GM23338 (cell line): ENCODE results near the gene ANAPC7. TPM values are rescaled to one million over a fixed set of nuclear protein-coding genes. Genes with fewer than 3 reads are reported as not detected.

Experiments
- ATAC-seq: fragments of 200-7000 bp; cut with Tn5 transposase; 3 replicates; pipeline ENCODE4 v1.9.1; 2020
- DNase-seq: peaks from one replicate; pipeline ENCODE4 v3.0.0-alpha.2; 2015; ENCODE audit warnings: low spot score
- H2AFZ ChIP-seq: fragments of 200-600 bp; sonication (generic); 2 replicates; pipeline ENCODE4 v1.8.0; 2016; ENCODE audit warnings: antibody characterized with exemption, mild to moderate bottlenecking, moderate library complexity
- H3F3A ChIP-seq: fragments of 200-600 bp; sonication (generic); replicated peaks from 2 replicates; pipeline ENCODE4 v1.8.0; 2017; ENCODE audit warnings: antibody characterized with exemption, mixed run types, low read depth
- H3K27ac ChIP-seq: fragments of 200-600 bp; sonication (generic); 2 replicates; pipeline ENCODE4 v1.6.1; 2016; ENCODE audit warnings: low read depth
- H3K27me3 ChIP-seq: fragments of 200-600 bp; sonication (generic); 2 replicates; pipeline ENCODE4 v1.8.0; 2016; ENCODE audit warnings: mild to moderate bottlenecking, mixed run types, moderate library complexity; ENCODE audit not compliant: insufficient read depth
- H3K36me3 ChIP-seq: fragments of 200-600 bp; sonication (generic); 2 replicates; pipeline ENCODE4 v1.8.0; 2016; ENCODE audit warnings: mild to moderate bottlenecking; ENCODE audit not compliant: insufficient read depth
- H3K4me1 ChIP-seq: fragments of 200-600 bp; sonication (generic); 2 replicates; pipeline ENCODE4 v1.8.0; 2016; ENCODE audit warnings: mild to moderate bottlenecking, moderate library complexity; ENCODE audit not compliant: insufficient read depth
- H3K4me2 ChIP-seq: fragments of 200-600 bp; sonication (generic); 2 replicates; pipeline ENCODE4 v1.7.1; 2017; ENCODE audit warnings: mixed run types
- H3K4me3 ChIP-seq: fragments of 200-600 bp; sonication (generic); 2 replicates; pipeline ENCODE4 v1.6.1; 2016; ENCODE audit warnings: mixed run types
- H3K79me2 ChIP-seq: fragments of 200-600 bp; sonication (generic); replicated peaks from 2 replicates; pipeline ENCODE4 v1.8.0; 2017; ENCODE audit warnings: mild to moderate bottlenecking; ENCODE audit not compliant: insufficient read depth
- H3K9me2 ChIP-seq: fragments of 200-600 bp; sonication (generic); 2 replicates; pipeline ENCODE4 v1.8.0; 2017; ENCODE audit not compliant: insufficient read depth
- H4K20me1 ChIP-seq: fragments of 200-600 bp; sonication (generic); replicated peaks from 2 replicates; pipeline ENCODE4 v1.8.0; 2017; ENCODE audit warnings: mild to moderate bottlenecking; ENCODE audit not compliant: insufficient read depth
- H3K27ac Mint-ChIP-seq: 2 replicates; pipeline ENCODE4 v1.8.0; 2020; ENCODE audit warnings: inconsistent platforms, mild to moderate bottlenecking, moderate library complexity, mixed read lengths
- H3K27me3 Mint-ChIP-seq: 3 replicates; pipeline ENCODE4 v1.8.0; 2022; ENCODE audit warnings: low read depth, mild to moderate bottlenecking, moderate library complexity, mixed read lengths, inconsistent platforms; ENCODE audit not compliant: insufficient read depth, poor library complexity
- H3K36me3 Mint-ChIP-seq: 3 replicates; pipeline ENCODE4 v1.8.0; 2021; ENCODE audit warnings: low read depth, mild to moderate bottlenecking, inconsistent platforms, moderate library complexity, mixed read lengths
- H3K4me1 Mint-ChIP-seq: 3 replicates; pipeline ENCODE4 v1.8.0; 2020; ENCODE audit warnings: mild to moderate bottlenecking, inconsistent platforms, mixed read lengths
- H3K4me3 Mint-ChIP-seq: 3 replicates; pipeline ENCODE4 v1.8.0; 2021; ENCODE audit warnings: moderate library complexity, mild to moderate bottlenecking, inconsistent platforms, mixed read lengths
- H3K9me3 Mint-ChIP-seq: 3 replicates; pipeline ENCODE4 v1.8.0; 2020; ENCODE audit warnings: moderate library complexity, mild to moderate bottlenecking, inconsistent platforms, mixed read lengths
- CTCF ChIP-seq, 2 experiments: fragments of 200-600 bp in 1 of 2; sonication (generic) in 1 of 2; conservative IDR thresholded peaks; 2 replicates each; pipeline versions ENCODE4 v1.5.1 to v1.6.1; 2016 to 2017; ENCODE audit warnings: antibody characterized with exemption in 2 of 2, low read depth in 2 of 2, mild to moderate bottlenecking in 2 of 2, moderate library complexity in 1 of 2
- EZH2 ChIP-seq: fragments of 200-600 bp; sonication (generic); IDR thresholded peaks from one replicate; pipeline ENCODE4 v1.8.0; 2017; ENCODE audit warnings: antibody characterized with exemption, mild to moderate bottlenecking, low read depth; ENCODE audit not compliant: unreplicated experiment
- JUNB ChIP-seq: IDR thresholded peaks from one replicate; pipeline ENCODE4 v1.6.1; 2016; ENCODE audit warnings: antibody characterized with exemption; ENCODE audit not compliant: unreplicated experiment
- NANOG ChIP-seq: IDR thresholded peaks from 2 replicates; pipeline ENCODE4 v1.6.1; 2016; ENCODE audit warnings: antibody characterized with exemption, borderline replicate concordance
- REST ChIP-seq: IDR thresholded peaks from one replicate; pipeline ENCODE4 v1.6.1; 2018; ENCODE audit warnings: antibody characterized with exemption; ENCODE audit not compliant: unreplicated experiment
- STAT1 ChIP-seq: IDR thresholded peaks from one replicate; pipeline ENCODE4 v1.6.1; 2016; ENCODE audit warnings: antibody characterized with exemption; ENCODE audit not compliant: unreplicated experiment
- ZNF114 ChIP-seq: fragments of 250-450 bp; sonication (Bioruptor Pico); IDR thresholded peaks from 2 replicates; pipeline ENCODE4 v1.5.0; 2020; ENCODE audit warnings: mild to moderate bottlenecking, moderate library complexity
- ZNF331 ChIP-seq: fragments of 250-450 bp; sonication (Bioruptor Pico); IDR thresholded peaks from 2 replicates; pipeline ENCODE4 v1.5.0; 2020; ENCODE audit warnings: low read depth, mild to moderate bottlenecking, moderate library complexity
- polyA plus RNA-seq: library from polyadenylated mRNA; unstranded; fragments of >200 nt; fragmentation: Nextera tagmentation; extraction: Ambion mirVana; gene quantifications from 2 replicates; pipeline ENCODE4 v1.2.1, GENCODE V29; 2016
- total RNA-seq: library from RNA; depleted of rRNA; stranded (reverse); fragments of >200 nt; shearing (Covaris generic); gene quantifications from 2 replicates; pipeline ENCODE4 v1.2.3, GENCODE V29; 2014

Gene ANAPC7
- total and polyA plus RNA-seq, 2 experiments from 2014 or later = 71.0 to 99.3 TPM

- Mint-ChIP-seq H3K27ac (no peak overlapping the region), H3K27me3 (peaks cover 7% of the 10 kb centered on the region), H3K36me3 (peaks cover 20% of the 10 kb centered on the region; the same call in 2 of the 3 replicates), H3K9me3 (no peaks in the 10 kb centered on the region; the same call in 2 of the 3 replicates), H3K4me3 (no peak overlapping the region), H3K4me1 (no peaks in the 10 kb centered on the region)
- Histone ChIP-seq H3F3A (0 out of 2 replicates have a peak, but pooled peaks cover 3% of the 10 kb centered on the region), H3K27me3 (no peaks in the 10 kb centered on the region), H3K4me1 (no peaks in the 10 kb centered on the region), H3K27ac (no peak overlapping the region), H3K79me2 (no peaks in the 10 kb centered on the region), H3K4me3 (no peak overlapping the region), H2AFZ (no peak overlapping the region), H4K20me1 (no peaks in the 10 kb centered on the region), H3K36me3 (no peaks in the 10 kb centered on the region; the same call in 1 of the 2 replicates), H3K9me2 (no peaks in the 10 kb centered on the region), H3K4me2 (no peak overlapping the region)
- no peak for DNase-seq
- ATAC-seq = no peak
- TF ChIP-seq NANOG = no peak
- no peak for TF ChIP-seq ZNF114 (CRISPR knock-in tag)
- TF ChIP-seq REST = no peak
- TF ChIP-seq ZNF331 (CRISPR knock-in tag) = no peak
- no peak for TF ChIP-seq JUNB
- no peak for TF ChIP-seq CTCF (conservative IDR thresholded peaks at IDR 0.05; ENCODE audit: low read depth in 2 of 2)
- no peak for TF ChIP-seq EZH2
- TF ChIP-seq STAT1 = no peak
Observed at GRCh38 chr12:110367181-110367864, 36.2 kb downstream of the ANAPC7 start.
